GM12878 (cell line): ENCODE data around the gene ISCU. TPM values are rescaled to one million over a fixed set of nuclear protein-coding genes. Genes with fewer than 3 reads are reported as not detected.

Experiments
- ATAC-seq: fragments of 200-7000 bp; cut with Tn5 transposase; 3 replicates; pipeline ENCODE4 v1.9.1; 2020; ENCODE audit warnings: mild to moderate bottlenecking, moderate library complexity
- BruUV-seq: library from RNA; stranded (reverse); fragments of 400-500 nt; replicated peaks from 2 replicates; lab custom pipeline; 2021; lab: Mats Ljungman, UMichigan
- CTCF ChIA-PET: fragments of 300-600 bp; sonication (Branson Sonifier 250); formaldehyde crosslinking; extraction: SDS; loops from one replicate; lab custom pipeline; 2021; ENCODE audit warnings: inconsistent platforms; lab: Yijun Ruan, JAX
- POLR2A ChIA-PET: fragments of 350-600 bp; formaldehyde crosslinking; extraction: SDS; loops from one replicate; lab custom pipeline; 2021; ENCODE audit warnings: inconsistent platforms; lab: Charles Lee
- RAD21 ChIA-PET: fragments of 300-600 bp; sonication (Branson Sonifier 250); formaldehyde crosslinking; loops from one replicate; lab custom pipeline; 2023; ENCODE audit warnings: antibody characterized with exemption; ENCODE audit not compliant: unreplicated experiment; lab: Charles Lee
- SMC1A ChIA-PET: fragments of 300-600 bp; sonication (Branson Sonifier 250); formaldehyde crosslinking; loops from one replicate; lab custom pipeline; 2023; ENCODE audit not compliant: unreplicated experiment, uncharacterized antibody; lab: Charles Lee
- DNase-seq: peaks from one replicate; pipeline ENCODE4 v3.0.0-alpha.2; 2011; ENCODE audit warnings: low read depth, low spot score
- FAIRE-seq: peaks from 3 replicates; lab custom pipeline; 2011; peaks lifted over from hg19 to GRCh38; lab: Jason Lieb, UNC
- H2AFZ ChIP-seq: 2 replicates; pipeline ENCODE4 v1.6.0; 2011; ENCODE audit warnings: low read depth, low read length, control low read depth; ENCODE audit not compliant: control insufficient read depth
- H3K27ac ChIP-seq: 2 replicates; pipeline ENCODE4 v1.5.1; 2011; ENCODE audit warnings: control low read depth; ENCODE audit not compliant: control insufficient read depth, insufficient read depth
- H3K27me3 ChIP-seq, 2 experiments: replicated peaks in 1 of 2; 2 replicates each; pipeline versions ENCODE4 v1.6.0 to v1.6.1; 2011; ENCODE audit warnings: low read length in 1 of 2; ENCODE audit not compliant: control insufficient read depth in 2 of 2, insufficient read depth in 2 of 2
- H3K36me3 ChIP-seq, 2 experiments: 2 replicates each; pipeline ENCODE4 v1.5.1; 2011; ENCODE audit warnings: low read length in 1 of 2; ENCODE audit not compliant: control insufficient read depth in 2 of 2, insufficient read depth in 2 of 2
- H3K4me1 ChIP-seq: 2 replicates; pipeline ENCODE4 v1.6.1; 2011; ENCODE audit warnings: mild to moderate bottlenecking, low read length, moderate library complexity, mixed read lengths; ENCODE audit not compliant: control insufficient read depth, insufficient read depth
- H3K4me2 ChIP-seq: 2 replicates; pipeline ENCODE4 v1.6.0; 2011; ENCODE audit warnings: control low read depth; ENCODE audit not compliant: control insufficient read depth, insufficient read depth
- H3K4me3 ChIP-seq: fragments of 200-600 bp; sonication (generic); 2 replicates; pipeline ENCODE4 v1.5.1; 2016
- H3K79me2 ChIP-seq: 2 replicates; pipeline ENCODE4 v1.6.0; 2011; ENCODE audit warnings: low read length; ENCODE audit not compliant: control insufficient read depth, insufficient read depth
- H3K9ac ChIP-seq: 2 replicates; pipeline ENCODE4 v1.8.0; 2011; ENCODE audit warnings: low read length, control low read depth, mixed read lengths; ENCODE audit not compliant: control insufficient read depth, insufficient read depth
- H3K9me3 ChIP-seq: replicated peaks from 3 replicates; pipeline ENCODE4 v1.5.1; 2011; ENCODE audit warnings: mild to moderate bottlenecking, low read length; ENCODE audit not compliant: control insufficient read depth, insufficient read depth
- H4K20me1 ChIP-seq: 2 replicates; pipeline ENCODE4 v1.6.0; 2011; ENCODE audit not compliant: control insufficient read depth, insufficient read depth
- ASH2L ChIP-seq: fragments of 300-600, 200-600 bp; sonication (generic); IDR thresholded peaks from 2 replicates; pipeline ENCODE4 v1.6.1; 2017; ENCODE audit warnings: low read depth, mild to moderate bottlenecking, borderline replicate concordance
- BCL11A ChIP-seq: IDR thresholded peaks from 2 replicates; pipeline ENCODE4 v1.6.1; 2011; ENCODE audit warnings: low read depth, low read length
- BRCA1 ChIP-seq: IDR thresholded peaks from 2 replicates; pipeline ENCODE4 v1.6.1; 2011; ENCODE audit warnings: low read depth, low read length, improper control_type of control experiment
- CHD1 ChIP-seq: IDR thresholded peaks from 2 replicates; pipeline ENCODE4 v1.6.1; 2012; ENCODE audit warnings: low read depth, low read length, improper control_type of control experiment
- ELK1 ChIP-seq: IDR thresholded peaks from 2 replicates; pipeline ENCODE4 v1.6.1; 2012; ENCODE audit warnings: low read depth, low read length, improper control_type of control experiment
- KLF5 ChIP-seq: fragments of 450-650 bp; IDR thresholded peaks from 2 replicates; pipeline ENCODE4 v1.6.1; 2014; ENCODE audit warnings: mild to moderate bottlenecking; ENCODE audit not compliant: partially characterized antibody
- NR2C1 ChIP-seq: fragments of 450-650 bp; IDR thresholded peaks from 2 replicates; pipeline ENCODE4 v1.6.1; 2017; ENCODE audit warnings: antibody characterized with exemption, mild to moderate bottlenecking, moderate library complexity
- PAX8 ChIP-seq: fragments of 450-650 bp; IDR thresholded peaks from 2 replicates; pipeline ENCODE4 v1.6.1; 2017; ENCODE audit warnings: mild to moderate bottlenecking, moderate library complexity
- RAD21 ChIP-seq: IDR thresholded peaks from 2 replicates; pipeline ENCODE4 v1.6.1; 2011; ENCODE audit warnings: mild to moderate bottlenecking, low read depth, low read length, moderate library complexity; ENCODE audit not compliant: insufficient read depth
- RB1 ChIP-seq: fragments of 450-650 bp; formaldehyde crosslinking; IDR thresholded peaks from 2 replicates; pipeline ENCODE4 v1.6.1; 2017; ENCODE audit warnings: mild to moderate bottlenecking, borderline replicate concordance
- TCF7 ChIP-seq: IDR thresholded peaks from 2 replicates; pipeline ENCODE4 v1.6.1; 2014; ENCODE audit warnings: antibody characterized with exemption, borderline replicate concordance
- ZBED1 ChIP-seq: IDR thresholded peaks from 2 replicates; pipeline ENCODE4 v1.6.1; 2016; ENCODE audit warnings: borderline replicate concordance
- ZNF687 ChIP-seq: fragments of 450-650 bp; IDR thresholded peaks from 2 replicates; pipeline ENCODE4 v1.6.1; 2017; ENCODE audit warnings: mild to moderate bottlenecking, moderate library complexity
- ZSCAN29 ChIP-seq: fragments of 450-650 bp; IDR thresholded peaks from 2 replicates; pipeline ENCODE4 v1.6.1; 2017; ENCODE audit warnings: mild to moderate bottlenecking, moderate library complexity
- WGBS: methylation state at CpG from one replicate; pipeline ENCODE4 v1.1.6; 2016; ENCODE audit warnings: low lambda C conversion rate; ENCODE audit not compliant: insufficient replicate concordance, insufficient coverage; ENCODE audit errors: missing lambda C conversion rate; 5-methylcytosine and 5-hydroxymethylcytosine counted together
- in situ Hi-C: fragments of 300-500 bp; cut with MboI; formaldehyde crosslinking; loops from 9 replicates; pipeline ENCODE4 v1.14.3; 2018; ENCODE audit warnings: mixed read lengths
- intact Hi-C: fragments of 100-400 bp; cut with micrococcal nuclease; formaldehyde crosslinking; loops from one replicate; pipeline ENCODE4 v1.14.2; 2022; ENCODE audit not compliant: unreplicated experiment
- polyA plus RNA-seq, 11 experiments: library from polyadenylated mRNA; depleted of rRNA in 4 of 11; unstranded in 6 of 11; stranded (reverse) in 5 of 11; fragments of >200 nt; fragmentation: Nextera tagmentation in 4 of 11; fragmentation: Illumina TruSeq in 1 of 11; extraction: Ambion mirVana in 4 of 11; extraction: Trizol in 1 of 11; gene quantifications; 1 replicate in 1 of 11; 2 replicates in 10 of 11; pipeline versions ENCODE4 v1.2.1 to v1.2.3, GENCODE V29; 2011 to 2016; ENCODE audit warnings: inconsistent platforms in 2 of 11, missing spikeins in 2 of 11, low read depth in 1 of 11
- total RNA-seq, 4 experiments: library from RNA; depleted of rRNA in 3 of 4; stranded (reverse); fragments of >200 nt in 3 of 4; fragmentation: Illumina TruSeq in 1 of 4; extraction: Trizol in 1 of 4; gene quantifications; 2 replicates each; pipeline versions ENCODE4 v1.2.1 to v1.2.3, GENCODE V29; 2013 to 2021
- TF ChIP-seq, protein P1 (sequence below): fragments of 450-650 bp; IDR thresholded peaks from 2 replicates; pipeline ENCODE4 v1.6.1; 2017; ENCODE audit warnings: mild to moderate bottlenecking, low read depth, inconsistent platforms; ENCODE audit not compliant: poor library complexity, severe bottlenecking

ISCU gene
- total and polyA plus RNA-seq, 10 of the 15 experiments (the other 5 are each of a cell fraction or from before 2014, with no cell fraction given), result 32.8 to 260 (median 127) TPM

GRCh38 chr12:108560752-108561719 lies 1.4 kb upstream of the ISCU start, which contains the start of gene SART3:
SART3 (minus strand) TSS chr12:108561173; CDS start chr12:108561154, 19 bp downstream.
- no peaks in the 10 kb centered on the region for H3K9me3 ChIP-seq
- peak within 1 kb of the TSS; percentile 99 for H3K9ac ChIP-seq
- intact Hi-C loops (loop anchor here (5.0 kb wide), 2 partner anchors 146 to 391 kb away; no protein-coding TSS in a partner anchor), in situ Hi-C loops (loop anchor here (5.0 kb wide), 1 partner anchor 391 kb away; no protein-coding TSS in a partner anchor)
- ATAC-seq (peak; percentile 36), FAIRE-seq (peak; percentile 88), DNase-seq (peak; percentile 91)
- peak within 1 kb of the TSS; percentile 95 for H3K4me2 ChIP-seq
- peak within 1 kb of the TSS; percentile 72 for H2AFZ ChIP-seq
- ChIA-PET CTCF (interaction anchor here (0.8 to 21.5 kb wide), 10 partner anchors 8 to 390 kb away, joined by 3 to 866 read pairs (median 4); no protein-coding TSS in a partner anchor), SMC1A (interaction anchor here (1.2 to 26.5 kb wide), 8 partner anchors 12 to 74 kb away, joined by 3 to 718 read pairs (median 6); partner anchors contain the start of genes FICD and SELPLG), POLR2A (interaction anchor here (0.6 to 2.4 kb wide), 6 partner anchors 12 to 99 kb away, joined by 3 to 18 read pairs (median 3); no protein-coding TSS in a partner anchor), RAD21 (interaction anchor here (0.7 to 23.0 kb wide), 7 partner anchors 9 to 103 kb away, joined by 3 to 633 read pairs (median 13); partner anchors contain the start of gene SELPLG)
- H4K20me1 ChIP-seq, result no peaks in the 10 kb centered on the region; the same call in 1 of the 2 replicates
- BruUV-seq, result no TSS peak
- peaks cover 27% of the 10 kb centered on the region for H3K4me1 ChIP-seq
- peaks cover 85% of the 10 kb centered on the region for H3K79me2 ChIP-seq
- peaks cover 0 to 31% of the 10 kb centered on the region in 2 experiments; a peak in 3 of 4 replicates for H3K36me3 ChIP-seq
- H3K4me3 ChIP-seq, result peak within 1 kb of the TSS; percentile 85
- WGBS, result 1% methylated on average over 57 of the region's 57 CpGs
- H3K27me3 ChIP-seq, result no peaks in the 10 kb centered on the region
- H3K27ac ChIP-seq, result peak within 1 kb of the TSS; percentile 98
- TF ChIP-seq ZSCAN29, result no peak
- TF ChIP-seq, protein P1, sequence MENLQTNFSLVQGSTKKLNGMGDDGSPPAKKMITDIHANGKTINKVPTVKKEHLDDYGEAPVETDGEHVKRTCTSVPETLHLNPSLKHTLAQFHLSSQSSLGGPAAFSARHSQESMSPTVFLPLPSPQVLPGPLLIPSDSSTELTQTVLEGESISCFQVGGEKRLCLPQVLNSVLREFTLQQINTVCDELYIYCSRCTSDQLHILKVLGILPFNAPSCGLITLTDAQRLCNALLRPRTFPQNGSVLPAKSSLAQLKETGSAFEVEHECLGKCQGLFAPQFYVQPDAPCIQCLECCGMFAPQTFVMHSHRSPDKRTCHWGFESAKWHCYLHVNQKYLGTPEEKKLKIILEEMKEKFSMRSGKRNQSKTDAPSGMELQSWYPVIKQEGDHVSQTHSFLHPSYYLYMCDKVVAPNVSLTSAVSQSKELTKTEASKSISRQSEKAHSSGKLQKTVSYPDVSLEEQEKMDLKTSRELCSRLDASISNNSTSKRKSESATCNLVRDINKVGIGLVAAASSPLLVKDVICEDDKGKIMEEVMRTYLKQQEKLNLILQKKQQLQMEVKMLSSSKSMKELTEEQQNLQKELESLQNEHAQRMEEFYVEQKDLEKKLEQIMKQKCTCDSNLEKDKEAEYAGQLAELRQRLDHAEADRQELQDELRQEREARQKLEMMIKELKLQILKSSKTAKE, result peak; percentile 85
- 0 out of 2 replicates have a peak, but pooled peaks have one; percentile 7 for TF ChIP-seq BCL11A
- no peak for TF ChIP-seq CHD1
- no peak for TF ChIP-seq PAX8
- no peak for TF ChIP-seq TCF7
- no peak for TF ChIP-seq BRCA1
- peak; percentile 82 for TF ChIP-seq NR2C1
- TF ChIP-seq KLF5, result peak; percentile 73
- TF ChIP-seq RAD21, result no peak
- TF ChIP-seq ZNF687, result no peak; the same call in 1 of the 2 replicates
- peak; percentile 81 for TF ChIP-seq RB1
- TF ChIP-seq ZBED1, result no peak
- TF ChIP-seq ELK1, result 0 out of 2 replicates have a peak, but pooled peaks have one; percentile 12
- peak; percentile 47; the same call in 1 of the 2 replicates for TF ChIP-seq ASH2L
